IPS-18c (cell line): ENCODE results near the gene SRSF12.
A peak's percentile ranks its signal among the peaks of the same experiment; 100 is the strongest.

ENCODE experiments used
- H3K4me3 ChIP-seq: 2 replicates; pipeline ENCODE4 v1.7.0; 2013; ENCODE audit warnings: low read depth, mild to moderate bottlenecking, low read length, moderate library complexity; ENCODE audit not compliant: insufficient read depth
- H3K9me3 ChIP-seq: one replicate; pipeline ENCODE4 v1.6.1; 2013; ENCODE audit warnings: mild to moderate bottlenecking, low read length, moderate library complexity; ENCODE audit not compliant: control insufficient read depth, insufficient read depth

SRSF12 gene

GRCh38 chr6:89117211-89118108 is at the start of gene SRSF12:
TSS of gene SRSF12 (minus strand) at chr6:89118071. CDS start at chr6:89117887, 184 bp downstream.
- Histone ChIP-seq H3K9me3 (peaks cover 2% of the 10 kb centered on the region), H3K4me3 (peak within 1 kb of the TSS; percentile 86)

DNA sequence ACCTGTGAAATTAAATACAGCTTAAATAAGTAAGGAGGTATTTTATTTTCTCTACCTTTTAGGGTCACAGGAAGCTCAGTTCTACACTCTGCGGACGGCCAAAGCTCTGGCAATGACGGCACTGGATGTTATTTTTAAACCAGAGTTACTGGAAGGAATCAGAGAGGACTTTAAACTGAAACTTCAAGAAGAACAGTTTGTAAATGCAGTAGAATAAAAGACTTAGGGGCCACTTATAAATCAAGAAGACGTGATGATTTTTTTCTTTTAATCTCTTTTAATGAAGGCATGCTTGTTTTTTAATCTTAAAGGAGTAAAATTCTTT is 44.1 kb upstream of the SRSF12 start:
- Histone ChIP-seq H3K4me3 (no peak overlapping the region), H3K9me3 (no peaks in the 10 kb centered on the region)

GRCh38 chr6:89161326-89162046 is 43.6 kb upstream of the SRSF12 start:
- Histone ChIP-seq H3K4me3 (no peak overlapping the region), H3K9me3 (no peaks in the 10 kb centered on the region)

DNA sequence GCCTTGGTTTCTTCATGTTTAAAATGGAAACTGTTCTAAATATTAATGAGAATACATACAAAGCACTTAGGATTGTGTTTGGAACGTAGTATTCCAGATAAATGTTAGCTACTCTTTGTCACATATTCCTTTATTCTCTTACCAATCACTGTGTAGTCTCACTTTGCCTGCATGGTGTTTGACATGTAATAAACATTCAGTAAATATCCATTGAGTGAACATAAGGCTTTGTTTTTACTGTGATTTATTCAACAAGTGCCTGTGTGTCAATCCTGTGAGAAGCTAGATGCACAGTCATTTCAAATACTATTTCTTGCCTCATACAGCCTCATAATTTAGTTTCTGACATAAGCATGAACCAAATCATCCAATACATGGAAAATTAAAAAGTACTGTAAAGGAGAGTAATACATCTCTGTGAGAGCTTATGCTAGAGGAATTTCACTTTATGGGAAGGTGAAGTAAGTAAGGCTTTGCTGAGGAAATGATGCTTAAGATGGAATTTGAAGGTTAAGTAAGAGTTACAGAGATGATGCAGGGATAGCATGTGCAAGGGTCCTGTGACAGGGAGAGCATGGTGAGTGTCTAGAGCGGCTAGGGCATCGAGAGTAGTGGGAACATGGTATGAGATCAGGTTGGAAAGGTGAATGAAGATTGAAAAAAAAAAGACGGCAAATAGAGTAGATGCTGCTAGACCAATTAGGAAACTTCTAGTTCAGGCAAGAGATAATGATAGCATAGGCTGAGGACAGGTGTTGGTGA is 42.6 kb upstream of the SRSF12 start:
- no peak overlapping the region for H3K4me3 ChIP-seq
- no peaks in the 10 kb centered on the region for H3K9me3 ChIP-seq

DNA sequence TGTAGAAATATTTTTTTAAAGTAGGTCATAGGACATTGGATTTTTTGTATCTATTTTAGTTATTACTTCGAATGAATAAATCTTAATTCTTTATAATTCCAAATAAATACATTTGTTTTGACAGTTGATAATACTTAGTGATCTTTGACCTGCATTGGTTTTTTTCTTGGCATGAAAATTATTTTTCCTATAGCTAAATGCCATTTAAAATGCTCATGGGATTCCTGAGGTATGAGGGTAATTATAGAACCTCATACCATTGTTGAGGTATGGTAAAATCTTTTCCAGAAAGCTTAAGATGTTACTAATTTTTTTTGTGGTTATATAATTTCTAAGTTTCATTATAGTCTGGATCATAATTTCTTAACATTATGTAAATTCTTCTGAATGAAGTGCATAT is 36.3 kb upstream of the SRSF12 start:
- H3K9me3 ChIP-seq, result no peaks in the 10 kb centered on the region
- no peak overlapping the region for H3K4me3 ChIP-seq

GRCh38 chr6:89148016-89148750 is 30.3 kb upstream of the SRSF12 start:
- Histone ChIP-seq H3K9me3 (no peaks in the 10 kb centered on the region), H3K4me3 (no peak overlapping the region)

DNA sequence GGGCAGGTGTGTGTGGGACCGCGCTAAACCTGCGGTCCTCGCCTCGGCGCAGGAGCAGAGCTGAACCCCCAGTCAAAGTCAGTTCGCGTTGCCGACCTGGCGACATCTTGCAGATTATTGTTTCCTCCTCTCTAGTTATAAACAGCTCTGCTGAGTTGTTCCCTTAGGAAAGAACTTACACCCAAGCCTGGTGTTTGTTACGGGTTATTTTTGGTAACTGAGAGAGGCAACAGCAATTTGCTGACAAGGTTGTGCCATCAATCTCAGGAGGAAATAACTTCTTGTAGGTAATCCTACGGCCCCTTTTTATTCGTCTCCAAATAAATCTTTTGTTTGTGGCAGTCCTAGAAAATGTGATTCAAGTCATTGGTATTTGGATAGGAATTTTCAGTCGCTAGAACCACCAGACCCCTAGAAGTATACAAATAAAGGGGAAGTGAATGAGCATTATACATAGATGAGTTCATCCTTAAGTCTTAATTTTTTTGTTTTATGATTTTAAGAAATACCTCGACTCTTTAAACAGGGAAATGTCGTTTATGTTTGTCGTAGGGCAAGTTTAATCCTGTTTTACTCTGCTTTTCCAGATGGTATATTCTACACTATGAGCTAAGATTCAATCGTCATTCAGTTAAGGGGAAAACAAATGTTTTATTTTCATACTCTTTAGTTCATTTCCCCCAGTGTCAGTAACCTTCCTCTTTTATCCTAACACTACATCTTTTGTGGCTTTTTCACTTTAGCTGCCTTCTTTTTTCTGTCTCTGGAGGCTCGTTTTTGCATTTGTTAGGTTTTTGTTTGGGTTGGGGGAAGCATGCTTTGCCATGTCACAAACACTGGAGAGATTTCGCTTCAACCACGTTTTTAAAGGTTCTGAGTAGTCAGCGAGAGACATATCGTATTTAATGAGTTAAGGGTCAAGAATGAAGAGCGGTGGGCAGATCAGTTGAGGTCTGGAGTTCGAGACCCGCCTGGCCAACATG is 29.1 kb upstream of the SRSF12 start:
- peak overlapping the region; percentile 64 for H3K4me3 ChIP-seq
- no peaks in the 10 kb centered on the region for H3K9me3 ChIP-seq

GRCh38 chr6:89145956-89146717 is 28.3 kb upstream of the SRSF12 start, which contains the start of gene PM20D2:
TSS of gene PM20D2 (plus strand) at chr6:89146055. CDS start at chr6:89146145, 90 bp downstream.
- peak within 1 kb of the TSS; percentile 64 for H3K4me3 ChIP-seq
- H3K9me3 ChIP-seq, result no peaks in the 10 kb centered on the region

GRCh38 chr6:89145091-89145955 is 27.5 kb upstream of the SRSF12 start:
- Histone ChIP-seq H3K4me3 (peak overlapping the region; percentile 64), H3K9me3 (no peaks in the 10 kb centered on the region)

- Histone ChIP-seq H3K9me3 (no peaks in the 10 kb centered on the region), H3K4me3 (no peak overlapping the region)
Measured at GRCh38 chr6:89144354-89144906, 26.6 kb upstream of the SRSF12 start.

DNA sequence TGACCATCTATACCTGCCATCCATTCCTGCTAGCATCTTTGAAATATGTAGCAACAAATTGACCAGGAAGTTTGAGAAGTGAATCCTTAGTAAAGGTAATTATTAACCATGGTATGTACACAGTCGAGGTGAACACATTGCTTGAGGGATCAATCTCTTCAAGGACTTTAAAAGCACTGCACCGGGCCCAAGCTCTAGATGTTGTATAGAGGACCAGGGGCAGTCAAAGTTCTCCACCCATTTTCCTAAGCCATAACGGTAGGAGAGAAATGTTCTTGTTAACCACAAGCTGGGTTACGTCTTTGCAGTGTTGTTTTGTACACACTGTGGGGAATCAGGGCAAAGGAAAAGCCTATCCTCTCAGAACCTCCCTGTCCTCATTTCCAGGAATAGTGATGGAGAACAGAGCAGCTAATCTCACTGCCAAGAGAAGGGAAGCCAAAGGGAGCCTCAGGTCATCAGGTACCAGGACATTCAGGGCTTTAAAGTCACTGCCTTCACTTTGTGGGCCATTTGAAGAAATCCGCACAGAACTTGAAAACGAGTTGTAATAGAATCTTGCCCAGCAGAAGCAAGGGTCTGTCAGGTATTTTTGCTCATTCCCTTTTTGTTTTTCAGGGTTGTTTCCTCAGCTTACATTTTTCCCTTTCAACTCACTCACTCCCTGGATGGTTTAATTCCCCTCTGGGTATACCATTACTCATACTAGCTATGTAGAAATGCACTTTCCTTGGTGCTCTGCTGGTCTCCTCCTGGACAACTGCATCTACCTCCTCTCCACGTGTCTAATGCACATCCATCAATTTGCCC is 22.7 kb upstream of the SRSF12 start:
- Histone ChIP-seq H3K9me3 (no peaks in the 10 kb centered on the region), H3K4me3 (no peak overlapping the region)

GRCh38 chr6:89139509-89140346 is 21.9 kb upstream of the SRSF12 start:
- no peak overlapping the region for H3K4me3 ChIP-seq
- H3K9me3 ChIP-seq, result no peaks in the 10 kb centered on the region

DNA sequence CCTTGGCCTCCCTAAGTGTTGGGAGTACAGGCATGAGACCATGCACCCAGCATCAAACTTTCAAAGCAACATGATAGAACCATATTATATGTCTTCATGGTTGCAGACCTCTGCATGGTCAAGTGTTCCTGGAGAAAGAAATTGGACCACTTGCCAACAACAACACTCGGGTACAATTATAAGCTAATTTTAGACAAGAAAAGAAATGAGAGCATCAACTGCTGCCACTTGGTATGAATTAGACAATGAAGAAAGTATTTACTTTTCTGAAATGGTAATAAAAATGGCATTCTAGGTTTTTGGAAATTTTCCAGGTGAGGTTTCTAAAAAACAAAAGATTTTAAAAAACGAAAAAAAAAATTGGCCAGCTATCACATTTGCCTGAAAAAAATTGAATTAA is 20.3 kb upstream of the SRSF12 start:
- Histone ChIP-seq H3K9me3 (no peaks in the 10 kb centered on the region), H3K4me3 (no peak overlapping the region)
